Measurements from ENCODE around the gene DESI1.

- TF ChIP-seq CTCF (IDR thresholded peaks at IDR 0.05) (no peak), EZH2 (IDR thresholded peaks at IDR 0.05; ENCODE audit: borderline replicate concordance, insufficient read depth, low read depth, low read length, poor library complexity, severe bottlenecking) (no peak)
These were observed 759 bp downstream of the DESI1 start for GRCh38 chr22:41619979-41620588.

Measured in B cell (primary cell).